NCI-H2227 (cell line): ENCODE measurements around the gene ASPDH.
"Not testable (repeated sequence)": the region's sequence is repeated elsewhere in the genome, so short reads cannot be mapped to it uniquely, and the experiment has no call there.

Experiments
- DNase-seq: peaks from one replicate; lab custom pipeline; 2025; ENCODE audit not compliant: unreplicated experiment; lab: John Stamatoyannopoulos, UW

Gene ASPDH

GRCh38 chr19:50480281-50481111 lies 33.2 kb downstream of the ASPDH start:
- DNase-seq = no peak

- no peak for DNase-seq
Measured at GRCh38 chr19:50479761-50480251, 33.9 kb downstream of the ASPDH start.

- peak; percentile 3 for DNase-seq
Measured at GRCh38 chr19:50478901-50479715, 34.6 kb downstream of the ASPDH start.

- no peak for DNase-seq
Measured at GRCh38 chr19:50477751-50478515, 35.8 kb downstream of the ASPDH start.

GRCh38 chr19:50476907-50477238 lies 36.8 kb downstream of the ASPDH start:
- DNase-seq = no peak

- peak; percentile 76 for DNase-seq
Measured at GRCh38 chr19:50476224-50476906, 37.3 kb downstream of the ASPDH start, which contains the start of the genes EMC10 and GARIN5A. Gene EMC10 (plus strand): TSS chr19:50476507. CDS start chr19:50476545, 38 bp downstream. Gene GARIN5A (minus strand): TSS chr19:50476848. CDS start chr19:50476388, 460 bp downstream.

- DNase-seq = no peak
Measured at GRCh38 chr19:50475736-50476223, 37.9 kb downstream of the ASPDH start.

- DNase-seq = no peak
Measured at GRCh38 chr19:50475101-50475568, 38.6 kb downstream of the ASPDH start.

- DNase-seq = not testable (repeated sequence)
Measured at GRCh38 chr19:50473336-50473735, 40.4 kb downstream of the ASPDH start.

GRCh38 chr19:50468818-50469217 lies 44.9 kb downstream of the ASPDH start:
- DNase-seq = no peak

- no peak for DNase-seq
Measured at GRCh38 chr19:50467566-50467965, 46.1 kb downstream of the ASPDH start.

GRCh38 chr19:50466706-50467039 lies 47.0 kb downstream of the ASPDH start:
- DNase-seq = no peak

GRCh38 chr19:50465986-50466705 lies 47.6 kb downstream of the ASPDH start:
- DNase-seq = peak; percentile 21

GRCh38 chr19:50465000-50465399 lies 48.7 kb downstream of the ASPDH start:
- DNase-seq = no peak

GRCh38 chr19:50464348-50464747 lies 49.4 kb downstream of the ASPDH start:
- no peak for DNase-seq

GRCh38 chr19:50462970-50463369 lies 50.7 kb downstream of the ASPDH start:
- DNase-seq = no peak
